CD4-positive, alpha-beta T cell treated with Interleukin-15 for 4 hours (primary cell): Measurements from ENCODE around the gene SULT1C4.
"Not testable (repeated sequence)": the region's sequence is repeated elsewhere in the genome, so short reads cannot be mapped to it uniquely, and the experiment has no call there.

Experiments used
- DNase-seq: peaks from one replicate; pipeline ENCODE4 v3.0.0-alpha.2; 2020; ENCODE audit warnings: low spot score

The SULT1C4 gene

DNA sequence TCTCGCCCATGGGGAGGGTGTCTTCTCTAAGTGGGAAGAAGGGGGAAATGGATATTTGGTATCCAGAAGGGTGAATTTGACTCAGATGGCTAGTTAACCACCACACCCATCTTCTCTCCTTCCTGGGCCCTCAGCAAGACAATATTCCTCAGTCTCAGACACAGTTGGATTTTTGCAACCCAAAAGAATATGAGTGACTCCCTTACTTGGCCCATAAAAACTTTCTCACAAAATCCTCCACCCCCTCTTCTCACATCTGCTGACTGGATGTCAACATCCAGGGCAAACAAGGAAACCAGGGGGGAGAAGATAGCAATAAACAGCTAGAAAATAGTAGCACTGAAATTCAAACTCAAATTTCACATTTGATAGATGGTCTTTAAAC is 35.9 kb downstream of the SULT1C4 start:
- no peak for DNase-seq

DNA sequence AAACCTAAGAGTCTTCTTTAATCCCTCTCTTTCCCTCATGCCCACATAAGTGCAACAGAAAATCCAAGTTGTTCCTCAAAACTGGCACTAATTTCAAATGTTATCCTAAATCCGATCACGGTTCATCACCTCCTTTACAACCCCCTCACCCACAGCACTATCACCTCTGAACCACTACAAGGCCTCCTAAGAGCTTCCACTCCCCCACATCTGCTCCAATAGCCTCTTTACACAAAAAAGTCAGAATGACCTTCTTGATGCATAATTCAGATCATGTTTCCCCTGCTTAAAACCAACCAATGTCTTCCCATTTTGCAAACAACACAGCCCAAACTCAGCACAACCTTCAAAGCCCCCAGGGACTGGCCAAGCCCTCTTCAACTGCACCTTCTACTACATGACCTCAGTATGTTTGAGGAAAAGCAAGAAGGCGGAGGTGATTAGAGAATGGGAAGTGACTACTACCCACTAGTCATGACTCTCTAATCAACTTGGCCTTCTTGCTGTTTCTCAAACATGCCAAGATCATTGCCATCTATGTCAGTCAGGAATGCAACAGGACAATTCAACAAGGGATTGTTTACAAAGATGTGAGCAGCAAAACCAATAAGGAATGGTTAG is 36.6 kb downstream of the SULT1C4 start:
- DNase-seq, result no peak

- DNase-seq, result no peak
These were observed 37.2 kb downstream of the SULT1C4 start for GRCh38 chr2:108414945-108415344.

DNA sequence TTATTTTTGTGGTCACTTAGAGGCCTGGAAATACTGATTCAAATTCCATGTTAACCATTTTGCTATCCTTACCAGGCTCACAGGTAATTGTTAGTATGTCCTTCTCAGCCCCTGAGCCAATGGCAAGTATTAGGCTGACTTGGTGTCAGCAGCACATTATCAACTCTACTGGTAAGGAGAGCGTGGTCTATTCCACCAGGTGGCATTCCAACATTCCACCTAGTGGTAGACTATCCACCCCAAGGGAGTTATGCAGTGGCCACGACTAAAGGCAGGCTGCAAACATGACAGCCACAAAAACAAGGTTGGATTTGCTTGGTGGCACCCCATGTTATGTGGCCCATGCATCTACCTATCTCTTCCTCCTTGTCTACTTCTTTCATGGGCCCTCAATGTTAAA is 39.5 kb downstream of the SULT1C4 start:
- DNase-seq, result no peak

GRCh38 chr2:108418416-108418815 is 40.7 kb downstream of the SULT1C4 start:
- DNase-seq, result no peak

- DNase-seq, result no peak
These were observed 45.3 kb downstream of the SULT1C4 start for GRCh38 chr2:108423067-108423466.

DNA sequence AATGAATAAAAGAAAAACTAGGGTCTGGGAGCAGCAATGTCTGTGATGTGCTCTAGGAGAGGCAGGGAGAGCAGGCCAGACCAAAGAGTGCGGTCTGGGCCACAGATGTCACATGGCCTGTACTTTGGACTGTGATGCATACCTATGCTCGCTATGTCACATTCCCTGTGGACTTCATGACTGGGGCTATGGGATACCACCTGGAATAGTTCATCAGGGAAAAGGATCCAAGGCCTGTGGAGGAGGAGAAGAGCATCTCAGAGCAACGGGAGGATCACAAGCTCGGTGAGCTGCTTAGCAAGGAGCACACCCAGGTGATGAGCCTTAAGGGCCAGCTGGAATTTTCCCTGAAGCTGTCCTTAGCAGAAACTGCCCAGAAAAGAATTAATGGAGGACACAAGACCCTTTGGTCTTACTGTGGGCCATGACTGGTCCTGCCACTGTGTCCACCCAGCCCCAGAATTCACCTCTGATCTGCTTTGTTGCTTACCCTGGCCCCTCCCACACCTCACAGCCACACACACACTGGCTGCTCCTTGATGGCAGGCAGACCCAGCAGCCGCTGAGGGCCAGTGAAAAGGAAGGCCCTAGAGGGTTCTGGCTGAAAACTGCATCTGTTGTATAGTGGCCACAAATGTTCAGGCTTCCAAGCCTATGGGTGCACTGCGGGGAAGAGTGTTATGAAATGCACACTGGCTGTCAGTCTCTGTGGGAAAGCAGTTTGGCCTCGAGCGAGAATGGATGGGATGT is 45.9 kb downstream of the SULT1C4 start:
- DNase-seq, result no peak

- DNase-seq, result no peak
These were observed 50.7 kb downstream of the SULT1C4 start for GRCh38 chr2:108428286-108429009.

DNA sequence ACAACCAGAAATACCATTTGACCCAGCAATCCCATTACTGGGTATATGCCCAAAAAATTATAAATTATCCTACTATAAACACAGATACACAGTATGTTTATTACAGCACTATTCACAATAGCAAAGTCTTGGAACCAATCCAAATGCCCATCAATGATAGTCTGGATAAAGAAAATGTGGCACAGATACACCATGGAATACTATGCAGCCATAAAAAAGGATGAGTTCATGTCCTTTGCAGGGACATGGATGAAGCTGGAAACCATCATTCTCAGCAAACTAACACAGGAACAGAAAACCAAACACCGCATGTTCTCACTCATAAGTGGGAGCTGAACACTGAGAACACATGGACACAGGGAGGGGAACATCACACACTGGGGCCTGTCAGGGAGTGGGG is 57.8 kb downstream of the SULT1C4 start:
- not testable (repeated sequence) for DNase-seq

DNA sequence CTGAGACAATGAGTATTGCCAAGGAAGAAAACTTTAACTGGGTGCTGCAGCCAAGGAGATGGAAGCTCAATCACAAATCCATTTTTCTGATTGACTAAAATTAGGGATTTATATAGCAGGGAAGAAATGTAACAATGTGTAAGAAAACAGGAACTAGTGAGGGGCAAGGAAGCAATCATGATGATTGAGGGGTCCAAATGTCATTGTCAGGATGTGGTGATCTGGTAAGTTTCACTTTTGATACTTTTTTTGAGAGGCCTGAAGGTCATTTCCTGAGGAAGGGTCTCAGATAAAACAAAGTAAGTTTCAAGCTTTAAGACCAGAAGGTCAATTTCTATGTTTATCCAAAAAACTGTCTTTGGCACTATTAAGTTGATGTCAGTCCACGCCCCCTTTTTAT is 59.2 kb downstream of the SULT1C4 start:
- DNase-seq, result no peak
